HEK293 (cell line): Measurements from ENCODE around the gene ALDH9A1.

Source experiments
- CTCF ChIA-PET: fragments of 350-600 bp; formaldehyde crosslinking; extraction: SDS; loops from one replicate; lab custom pipeline; 2021; ENCODE audit warnings: antibody characterized with exemption; lab: Yijun Ruan, JAX
- POLR2A ChIA-PET: fragments of 300-600 bp; formaldehyde crosslinking; extraction: SDS; loops from one replicate; lab custom pipeline; 2020; ENCODE audit warnings: antibody characterized with exemption, inconsistent platforms; lab: Yijun Ruan, JAX
- H3K27ac ChIP-seq: fragments of 200-500 bp; sonication (Bioruptor generic); 2 replicates; pipeline ENCODE4 v1.5.1; 2014; ENCODE audit warnings: low read depth, low read length, control low read depth, inconsistent platforms; ENCODE audit errors: extremely low read depth
- H3K36me3 ChIP-seq, 2 experiments: fragments of 200-500 bp in 1 of 2; sonication (Bioruptor generic) in 1 of 2; 1 replicate in 1 of 2; 2 replicates in 1 of 2; pipeline ENCODE4 v1.5.1; 2014 to 2017; ENCODE audit warnings: inconsistent platforms in 2 of 2, low read length in 2 of 2; ENCODE audit not compliant: control insufficient read depth in 2 of 2, insufficient read depth in 1 of 2
- H3K4me1 ChIP-seq: fragments of 200-500 bp; sonication (Bioruptor generic); 2 replicates; pipeline ENCODE4 v1.5.1; 2014; ENCODE audit warnings: mild to moderate bottlenecking, low read length, inconsistent platforms; ENCODE audit not compliant: control insufficient read depth, insufficient read depth
- H3K4me3 ChIP-seq: 2 replicates; pipeline ENCODE4 v1.5.1; 2011; ENCODE audit warnings: low read depth, mild to moderate bottlenecking, control low read depth, low read length, moderate library complexity
- H3K9me3 ChIP-seq: fragments of 200-500 bp; sonication (Bioruptor generic); 2 replicates; pipeline ENCODE4 v1.5.1; 2014; ENCODE audit warnings: low read depth, low read length, inconsistent platforms; ENCODE audit not compliant: control insufficient read depth, insufficient read depth
- ATF2 ChIP-seq: fragments of 450-650 bp; formaldehyde crosslinking; IDR thresholded peaks from 2 replicates; pipeline ENCODE4 v1.5.1; 2016; ENCODE audit warnings: missing biosample characterization, missing genetic modification characterization, low read depth
- PRDM1 ChIP-seq: fragments of 450-650 bp; formaldehyde crosslinking; IDR thresholded peaks from 2 replicates; pipeline ENCODE4; 2016; ENCODE audit warnings: missing biosample characterization, missing genetic modification characterization
- SCRT1 ChIP-seq: fragments of 450-650 bp; formaldehyde crosslinking; IDR thresholded peaks from 2 replicates; pipeline ENCODE4 v1.5.1; 2016; ENCODE audit warnings: missing biosample characterization, missing genetic modification characterization, borderline replicate concordance
- SCRT2 ChIP-seq: fragments of 450-650 bp; formaldehyde crosslinking; IDR thresholded peaks from 2 replicates; pipeline ENCODE4 v1.5.1; 2016; ENCODE audit warnings: missing biosample characterization, missing genetic modification characterization
- SP2 ChIP-seq: fragments of 450-650 bp; formaldehyde crosslinking; IDR thresholded peaks from 2 replicates; pipeline ENCODE4 v1.5.1; 2016; ENCODE audit warnings: missing biosample characterization, missing genetic modification characterization
- YY1 ChIP-seq: fragments of 450-650 bp; formaldehyde crosslinking; IDR thresholded peaks from 2 replicates; pipeline ENCODE4 v1.5.1; 2018; ENCODE audit warnings: missing biosample characterization, missing genetic modification characterization
- ZBTB1 ChIP-seq: fragments of 450-650 bp; formaldehyde crosslinking; IDR thresholded peaks from 2 replicates; pipeline ENCODE4 v1.5.1; 2016; ENCODE audit warnings: missing biosample characterization, missing genetic modification characterization
- ZFP41 ChIP-seq: fragments of 450-650 bp; formaldehyde crosslinking; IDR thresholded peaks from 2 replicates; pipeline ENCODE4 v1.5.1; 2016; ENCODE audit warnings: missing biosample characterization, missing genetic modification characterization, borderline replicate concordance
- ZNF140 ChIP-seq: fragments of 450-650 bp; formaldehyde crosslinking; IDR thresholded peaks from 2 replicates; pipeline ENCODE4 v1.5.1; 2016; ENCODE audit warnings: missing biosample characterization, missing genetic modification characterization
- ZNF19 ChIP-seq: fragments of 450-650 bp; formaldehyde crosslinking; IDR thresholded peaks from 2 replicates; pipeline ENCODE4; 2016; ENCODE audit warnings: missing biosample characterization, missing genetic modification characterization, low read depth
- ZNF223 ChIP-seq: fragments of 450-650 bp; formaldehyde crosslinking; IDR thresholded peaks from 2 replicates; pipeline ENCODE4 v1.5.1; 2016; ENCODE audit warnings: missing biosample characterization, missing genetic modification characterization
- ZNF24 ChIP-seq: fragments of 450-650 bp; formaldehyde crosslinking; IDR thresholded peaks from 2 replicates; pipeline ENCODE4 v1.5.1; 2016; ENCODE audit warnings: missing biosample characterization, missing genetic modification characterization
- ZNF248 ChIP-seq: fragments of 450-650 bp; formaldehyde crosslinking; IDR thresholded peaks from 2 replicates; pipeline ENCODE4 v1.5.1; 2017; ENCODE audit warnings: missing biosample characterization, missing genetic modification characterization
- ZNF324 ChIP-seq: fragments of 450-650 bp; formaldehyde crosslinking; IDR thresholded peaks from 2 replicates; pipeline ENCODE4 v1.5.1; 2016; ENCODE audit warnings: missing biosample characterization, missing genetic modification characterization
- ZNF335 ChIP-seq: fragments of 450-650 bp; formaldehyde crosslinking; conservative IDR thresholded peaks from 2 replicates; pipeline ENCODE4 v1.5.1; 2016; ENCODE audit warnings: missing biosample characterization, missing genetic modification characterization
- ZNF354C ChIP-seq: fragments of 450-650 bp; formaldehyde crosslinking; IDR thresholded peaks from 2 replicates; pipeline ENCODE4 v1.5.1; 2016; ENCODE audit warnings: missing biosample characterization, missing genetic modification characterization, low read depth, borderline replicate concordance
- ZNF423 ChIP-seq: fragments of 450-650 bp; formaldehyde crosslinking; IDR thresholded peaks from 2 replicates; pipeline ENCODE4 v1.5.1; 2016; ENCODE audit warnings: missing biosample characterization, missing genetic modification characterization
- ZNF426 ChIP-seq: fragments of 450-650 bp; formaldehyde crosslinking; IDR thresholded peaks from 2 replicates; pipeline ENCODE4 v1.5.1; 2017; ENCODE audit warnings: missing biosample characterization, missing genetic modification characterization, mild to moderate bottlenecking, inconsistent platforms, moderate library complexity
- ZNF776 ChIP-seq: fragments of 450-650 bp; formaldehyde crosslinking; IDR thresholded peaks from 2 replicates; pipeline ENCODE4 v1.5.0; 2017; ENCODE audit warnings: missing biosample characterization, missing genetic modification characterization, borderline replicate concordance
- ZSCAN30 ChIP-seq: fragments of 450-650 bp; IDR thresholded peaks from 2 replicates; pipeline ENCODE4 v1.5.1; 2018; ENCODE audit warnings: missing biosample characterization, mild to moderate bottlenecking, missing genetic modification characterization, moderate library complexity

Gene ALDH9A1

GRCh38 chr1:165650981-165651625 lies 47.3 kb downstream of the ALDH9A1 start:
- H3K4me3 ChIP-seq = no peak overlapping the region
- no peak overlapping the region for H3K27ac ChIP-seq
- peaks cover 0 to 53% of the 10 kb centered on the region in 2 experiments; a peak in 1 of 3 replicates for H3K36me3 ChIP-seq
- no peak for TF ChIP-seq ZNF223
- TF ChIP-seq ZNF24 = no peak
- TF ChIP-seq ZNF426 (tag by site-specific recombination) = no peak
- TF ChIP-seq ZNF335 (tag by site-specific recombination) = no peak
- no peak for TF ChIP-seq SCRT1 (tag by site-specific recombination)
- TF ChIP-seq ATF2 (tag by site-specific recombination) = no peak
- no peak for TF ChIP-seq SCRT2 (tag by site-specific recombination)
- no peak for TF ChIP-seq ZBTB1 (tag by site-specific recombination)
- TF ChIP-seq, all 188 proteins: peak for 0
- CTCF ChIA-PET = no interaction called here
- H3K9me3 ChIP-seq = no peaks in the 10 kb centered on the region
- no peaks in the 10 kb centered on the region for H3K4me1 ChIP-seq
- POLR2A ChIA-PET = no interaction called here

- H3K4me3 ChIP-seq = no peak overlapping the region
- POLR2A ChIA-PET = no interaction called here
- CTCF ChIA-PET = interaction anchor here (0.6 to 1.2 kb wide), 3 partner anchors 8 to 46 kb away, joined by 3 to 4 read pairs (median 4); no protein-coding TSS in a partner anchor
- H3K4me1 ChIP-seq = peaks cover 4% of the 10 kb centered on the region; the same call in 1 of the 2 replicates
- H3K9me3 ChIP-seq = no peaks in the 10 kb centered on the region
- TF ChIP-seq SP2 (tag by site-specific recombination) (no peak), PRDM1 (tag by site-specific recombination) (peak; percentile 68; the same call in 1 of the 2 replicates), ZNF776 (tag by site-specific recombination) (no peak), ZNF423 (no peak), ZNF140 (tag by site-specific recombination) (no peak), YY1 (tag by site-specific recombination) (no peak), ZNF324 (tag by site-specific recombination) (no peak)
- no peak overlapping the region for H3K27ac ChIP-seq
- peaks cover 0 to 37% of the 10 kb centered on the region in 2 experiments; a peak in 1 of 3 replicates for H3K36me3 ChIP-seq
Measured at GRCh38 chr1:165648919-165649572, 49.3 kb downstream of the ALDH9A1 start.

GRCh38 chr1:165647970-165648369 lies 50.4 kb downstream of the ALDH9A1 start:
- Histone ChIP-seq H3K27ac (no peak overlapping the region), H3K36me3 (peaks cover 0 to 26% of the 10 kb centered on the region in 2 experiments; a peak in 1 of 3 replicates), H3K4me1 (peaks cover 4% of the 10 kb centered on the region; the same call in 1 of the 2 replicates), H3K4me3 (no peak overlapping the region)
- ChIA-PET POLR2A (no interaction called here), CTCF (interaction anchor here (0.6 to 1.5 kb wide), 3 partner anchors 31 to 1419 kb away, joined by 3 to 5 read pairs (median 4); no protein-coding TSS in a partner anchor)
- TF ChIP-seq ZFP41 (tag by site-specific recombination) (no peak), ZSCAN30 (tag by site-specific recombination) (no peak), ZNF19 (tag by site-specific recombination) (no peak), ZNF248 (tag by site-specific recombination) (no peak), ZNF354C (tag by site-specific recombination) (no peak)
- TF ChIP-seq, all 188 proteins: peak for 0
- no peaks in the 10 kb centered on the region for H3K9me3 ChIP-seq
